HG02943 (cell line): Measurements from ENCODE around the gene AK8.

Experiments used
- ATAC-seq: cut with Tn5 transposase; IDR thresholded peaks from one replicate; pipeline ENCODE4 v1.9.1; 2021; ENCODE audit warnings: mild to moderate bottlenecking, low read depth, moderate library complexity; ENCODE audit not compliant: unreplicated experiment

Gene AK8

GRCh38 chr9:132750668-132751067 is 127.4 kb downstream of the AK8 start:
- ATAC-seq, result no peak

DNA sequence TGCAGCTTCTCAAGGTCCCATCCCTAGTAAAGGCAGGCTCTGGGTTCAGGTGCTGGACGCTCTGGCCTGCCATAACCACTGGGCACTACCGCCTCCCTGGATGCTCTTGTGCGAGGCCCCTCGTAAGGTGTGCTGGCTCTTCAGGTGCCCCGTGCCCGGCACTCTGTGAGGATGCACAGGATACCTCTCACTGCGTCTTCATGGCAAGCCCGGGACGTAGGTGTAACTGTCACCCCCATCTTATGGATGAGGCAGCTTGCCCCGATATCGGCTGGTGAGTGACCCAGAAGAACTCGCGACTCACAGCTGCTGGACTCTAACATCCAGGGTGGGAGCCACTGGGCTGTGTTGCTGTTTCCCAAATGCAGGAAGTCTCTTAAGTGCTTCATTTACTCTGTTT is 128.8 kb downstream of the AK8 start:
- ATAC-seq, result no peak

DNA sequence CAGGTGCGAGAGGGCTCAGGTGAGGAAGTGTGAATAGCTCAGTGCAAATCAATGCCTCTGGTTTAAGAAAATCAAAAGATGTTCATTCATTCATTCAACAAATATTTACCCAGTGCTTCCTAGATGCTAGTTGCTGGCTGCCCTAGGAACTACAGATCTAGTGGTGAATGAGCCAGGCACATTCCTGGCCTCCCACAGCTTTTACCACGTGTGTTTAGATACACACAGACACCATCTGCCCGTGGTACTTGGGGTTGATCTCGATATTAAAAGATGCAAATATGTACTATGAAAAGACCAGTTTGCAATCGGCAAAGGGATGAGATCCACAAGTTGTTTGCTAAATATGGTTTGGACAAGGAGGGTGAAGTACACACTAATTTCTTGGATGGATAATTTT is 129.6 kb downstream of the AK8 start:
- ATAC-seq, result no peak

DNA sequence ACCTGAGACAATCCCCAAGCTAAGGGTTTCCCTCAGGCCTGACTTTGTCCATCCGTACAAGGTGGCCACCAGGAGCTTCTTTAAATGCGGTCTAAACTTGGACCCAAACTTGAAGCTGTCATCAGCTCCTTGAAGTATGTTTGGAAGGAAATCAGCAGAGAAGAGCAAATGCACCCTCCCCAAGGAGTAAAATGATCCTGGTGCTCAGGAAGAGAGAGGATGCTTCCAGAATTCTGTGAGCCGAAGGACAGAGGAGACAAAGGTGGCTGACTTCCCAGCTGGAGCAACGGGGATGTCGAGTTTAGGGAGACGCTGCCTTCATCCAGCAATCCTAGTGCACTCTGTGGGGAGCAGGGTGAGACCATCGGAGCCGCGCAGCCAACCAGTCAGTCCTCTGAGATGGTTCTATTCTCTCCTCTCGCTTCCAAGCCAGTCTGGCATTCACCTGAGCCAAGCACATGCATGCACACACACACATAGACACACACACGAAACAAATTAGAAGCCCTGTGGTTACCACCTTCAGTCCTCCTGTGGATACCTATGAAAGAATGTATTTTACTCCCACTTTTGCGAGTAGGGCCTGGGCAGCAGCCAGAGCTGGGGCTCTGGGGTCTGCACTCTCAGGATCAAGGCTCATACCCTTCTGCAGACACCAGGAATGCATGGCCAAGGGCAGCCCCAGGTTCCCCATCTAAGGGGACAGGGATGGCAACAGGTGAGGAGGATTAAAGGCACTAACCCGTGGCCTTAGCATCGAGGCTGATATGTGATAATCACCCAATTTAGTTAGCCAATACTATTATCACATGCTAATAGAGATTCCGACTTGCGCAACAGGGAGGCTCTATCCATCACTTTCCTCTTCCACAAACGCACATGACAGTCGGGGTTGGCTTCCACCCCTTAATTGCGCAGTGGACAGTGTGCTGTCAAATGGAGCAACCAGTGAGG is 132.1 kb downstream of the AK8 start:
- ATAC-seq, result no peak

DNA sequence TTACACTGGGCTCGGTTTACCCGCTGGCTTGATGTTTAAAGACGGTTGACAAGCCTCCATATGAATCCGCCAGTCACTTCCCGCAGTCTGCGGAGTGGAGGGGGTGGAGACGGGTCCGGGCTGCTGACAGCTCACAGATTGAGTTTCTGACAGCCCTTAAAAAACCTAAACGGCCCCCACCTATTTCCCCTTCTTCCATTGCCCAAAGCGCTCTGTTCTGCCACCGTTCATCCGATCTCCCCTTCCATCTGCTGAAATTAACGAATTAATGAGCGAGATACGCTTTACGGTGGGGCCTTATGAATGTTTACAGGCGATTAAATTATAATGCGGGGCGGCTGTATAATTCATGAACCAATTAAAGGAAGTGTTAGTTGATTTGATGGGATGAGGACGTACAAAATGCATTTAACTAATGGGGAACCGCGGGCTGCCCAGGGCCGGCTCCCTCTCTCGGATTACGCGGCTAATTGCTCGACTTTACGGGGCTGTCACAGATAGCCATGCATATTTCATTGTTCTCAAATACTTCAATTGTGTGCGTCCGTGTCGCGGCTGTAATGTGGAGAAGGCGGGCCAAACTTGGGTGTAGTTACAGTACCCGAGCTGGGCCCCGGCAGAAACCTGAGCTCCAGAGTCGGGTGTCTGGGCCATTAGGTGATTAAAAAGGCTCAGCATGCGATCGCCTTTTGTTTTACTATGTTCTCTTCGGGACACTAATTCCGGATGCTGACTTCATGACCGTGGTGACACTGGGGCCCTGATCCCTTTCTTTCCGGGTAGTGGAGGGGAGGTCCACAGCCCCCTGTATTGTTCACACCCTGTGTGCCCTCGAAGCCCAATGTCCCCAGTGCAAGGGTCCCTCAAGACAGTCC is 133.0 kb downstream of the AK8 start:
- ATAC-seq, result no peak

- ATAC-seq, result no peak
These were observed 134.1 kb downstream of the AK8 start for GRCh38 chr9:132743931-132744479.

DNA sequence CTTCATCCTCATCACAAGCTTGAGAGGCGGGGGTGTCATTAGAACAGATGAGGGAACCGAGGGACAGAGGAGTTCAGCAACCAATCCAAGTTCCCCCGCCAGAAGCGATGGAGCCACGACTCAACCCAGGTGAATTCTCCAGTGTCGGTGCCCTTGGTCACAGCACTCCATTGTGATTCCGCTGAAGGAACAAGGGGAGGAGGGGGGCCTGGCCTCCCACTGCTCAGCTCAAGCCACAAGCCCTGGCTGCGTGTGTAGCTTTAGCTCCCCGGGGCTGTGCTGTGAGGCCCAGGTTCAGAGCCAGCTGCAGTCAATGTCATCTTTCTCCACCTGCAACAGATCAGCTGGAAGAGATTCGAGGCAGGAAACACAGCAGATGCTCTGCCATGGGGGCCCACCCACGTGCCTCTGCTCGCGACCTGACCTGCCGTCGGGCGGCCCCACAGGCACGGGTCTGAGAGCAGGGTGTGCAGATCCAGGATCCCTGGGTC is 135.2 kb downstream of the AK8 start:
- ATAC-seq, result no peak

DNA sequence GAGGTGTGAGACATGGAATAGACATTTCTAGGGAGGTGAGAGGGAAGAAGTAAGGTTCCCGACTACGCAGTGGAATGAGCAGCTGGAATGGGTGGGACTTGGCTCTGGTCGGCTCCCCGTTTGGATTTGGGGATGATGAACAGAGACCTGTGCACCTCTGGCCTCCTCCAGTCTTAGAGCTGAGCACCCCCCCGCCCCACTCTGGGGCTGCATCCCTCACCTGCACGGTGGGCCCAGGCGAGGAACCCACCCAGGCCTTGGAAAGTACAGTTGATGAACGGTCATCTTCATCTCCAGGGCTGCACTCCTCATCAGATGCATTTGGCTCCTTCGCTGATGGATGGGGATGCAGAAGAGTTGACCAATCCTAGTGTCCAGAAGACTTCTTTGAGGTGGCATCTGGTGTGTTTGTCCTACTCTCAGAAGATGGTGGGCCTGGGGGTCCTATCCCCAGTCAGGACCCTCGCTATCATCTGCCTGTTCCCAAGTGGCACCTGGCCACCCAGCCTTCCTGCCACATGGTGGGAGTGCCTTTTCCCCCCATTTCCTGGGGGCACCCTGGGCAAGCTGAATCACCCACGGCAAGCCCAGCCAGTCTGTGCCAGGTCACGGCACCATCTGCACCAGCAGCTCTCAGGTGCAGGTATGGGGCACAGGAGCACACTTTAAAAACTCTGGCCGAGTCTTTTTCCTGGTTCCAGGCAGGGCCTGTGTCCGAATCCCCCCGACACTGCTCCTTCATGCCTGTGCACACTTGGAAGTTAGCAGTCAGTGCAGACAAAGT is 137.4 kb downstream of the AK8 start:
- ATAC-seq, result no peak

- no peak for ATAC-seq
These were observed 138.3 kb downstream of the AK8 start for GRCh38 chr9:132739710-132740310.

DNA sequence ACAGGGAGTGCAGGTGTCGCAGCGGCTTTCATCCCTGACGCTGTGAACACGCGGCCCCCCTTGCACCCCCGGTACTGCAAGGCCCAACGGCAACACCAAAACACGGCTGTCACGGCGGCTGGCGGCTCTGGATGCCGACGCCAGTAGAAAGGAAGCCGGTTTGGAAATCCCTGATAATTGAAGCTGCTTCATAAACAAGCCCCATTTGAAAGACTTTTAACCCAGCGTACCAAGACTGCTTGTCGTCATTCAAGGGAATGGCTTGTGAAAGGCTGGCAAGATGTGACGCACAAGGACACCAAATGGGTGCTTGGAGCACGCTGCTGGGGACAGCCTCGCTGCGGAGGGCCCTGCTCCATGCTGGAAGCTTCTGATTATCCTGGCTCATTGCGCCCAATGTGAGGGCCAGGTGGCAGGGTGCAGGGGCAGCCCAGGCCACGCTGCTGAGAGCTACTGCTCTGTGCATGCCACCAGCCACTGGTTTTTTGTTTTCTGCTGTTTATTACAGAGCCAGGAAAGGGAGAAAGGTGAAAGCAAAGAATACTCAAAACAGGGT is 144.7 kb downstream of the AK8 start:
- ATAC-seq, result no peak

GRCh38 chr9:132732326-132733259 is 145.5 kb downstream of the AK8 start:
- no peak for ATAC-seq

GRCh38 chr9:132731230-132731629 is 146.9 kb downstream of the AK8 start:
- no peak for ATAC-seq

GRCh38 chr9:132730054-132731033 is 147.7 kb downstream of the AK8 start:
- ATAC-seq, result no peak

DNA sequence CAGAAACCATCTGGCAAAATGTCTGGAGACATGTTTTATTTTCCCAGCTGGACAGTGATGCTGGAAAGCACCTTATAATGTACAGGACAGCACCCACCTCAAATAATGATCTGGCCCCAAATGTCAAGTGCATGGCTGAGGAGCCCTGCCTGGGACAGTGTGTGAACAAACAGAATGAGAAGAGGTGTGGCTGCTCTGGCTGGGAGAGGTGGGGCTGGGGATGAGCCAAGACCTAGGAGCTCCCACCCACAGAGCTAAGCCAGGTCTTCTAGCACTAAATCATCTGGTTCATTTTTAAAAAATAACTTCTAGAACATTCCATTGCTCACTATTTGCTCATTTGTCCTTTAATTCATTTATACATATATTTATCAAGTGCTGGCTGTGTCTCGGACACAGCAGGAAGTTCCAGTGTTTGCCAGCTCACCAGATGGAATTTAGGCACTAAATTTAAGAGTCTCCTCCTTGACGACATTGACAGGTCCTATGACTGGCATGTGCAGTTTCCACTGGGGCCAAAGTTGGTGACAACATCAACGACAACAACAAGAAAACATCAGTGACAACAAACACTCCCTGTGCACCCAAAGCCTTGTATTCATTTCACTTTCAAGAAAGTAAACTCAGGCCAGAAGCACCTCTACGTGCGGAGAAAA is 148.7 kb downstream of the AK8 start:
- ATAC-seq, result no peak

GRCh38 chr9:132728497-132728896 is 149.6 kb downstream of the AK8 start:
- no peak for ATAC-seq

GRCh38 chr9:132728071-132728470 is 150.0 kb downstream of the AK8 start:
- ATAC-seq, result no peak
